IMR-90 (cell line): ENCODE results near the gene MICALL2. TPM values are rescaled to one million over a fixed set of nuclear protein-coding genes. Genes with fewer than 3 reads are reported as not detected.

Source experiments
- ATAC-seq: fragments of 200-7000 bp; cut with Tn5 transposase; 2 replicates; pipeline ENCODE4 v1.9.1; 2020; ENCODE audit warnings: low read depth, mild to moderate bottlenecking, moderate library complexity
- BruUV-seq: library from RNA; stranded (reverse); fragments of 400-500 nt; replicated peaks from 2 replicates; lab custom pipeline; 2021; lab: Mats Ljungman, UMichigan
- CTCF ChIA-PET: fragments of 300-600 bp; formaldehyde crosslinking; extraction: SDS; loops from one replicate; lab custom pipeline; 2021; ENCODE audit warnings: antibody characterized with exemption; lab: Yijun Ruan, JAX
- POLR2A ChIA-PET: fragments of 300-600 bp; sonication (Branson Sonifier 250); formaldehyde crosslinking; loops from one replicate; lab custom pipeline; 2022; ENCODE audit warnings: antibody characterized with exemption; ENCODE audit not compliant: unreplicated experiment; lab: Charles Lee
- DNase-seq: peaks from one replicate; pipeline ENCODE4 v3.0.0; 2013
- H2AFZ ChIP-seq: replicated peaks from 2 replicates; pipeline ENCODE3; 2013; ENCODE audit warnings: low read length, mild to moderate bottlenecking; ENCODE audit not compliant: poor library complexity
- H2AK5ac ChIP-seq: 2 replicates; pipeline ENCODE4 v1.6.1; 2013; ENCODE audit warnings: low read depth, low read length, inconsistent platforms
- H2AK9ac ChIP-seq: replicated peaks from 2 replicates; pipeline ENCODE3; 2013; ENCODE audit warnings: mild to moderate bottlenecking, low read depth, low read length, moderate library complexity; ENCODE audit not compliant: poor library complexity
- H2BK120ac ChIP-seq: 2 replicates; pipeline ENCODE4 v1.6.1; 2013; ENCODE audit warnings: low read depth, low read length, inconsistent platforms
- H2BK15ac ChIP-seq: 3 replicates; pipeline ENCODE4 v1.6.1; 2013; ENCODE audit warnings: low read depth, low read length, inconsistent platforms
- H2BK20ac ChIP-seq: 2 replicates; pipeline ENCODE4 v1.6.1; 2013; ENCODE audit warnings: low read depth, mild to moderate bottlenecking, inconsistent platforms, low read length, moderate library complexity
- H2BK5ac ChIP-seq: 2 replicates; pipeline ENCODE4 v1.6.1; 2013; ENCODE audit warnings: mild to moderate bottlenecking, low read depth, low read length, inconsistent platforms; ENCODE audit not compliant: poor library complexity, severe bottlenecking
- H3K14ac ChIP-seq: replicated peaks from 2 replicates; pipeline ENCODE4 v1.6.1; 2013; ENCODE audit warnings: low read depth, low read length, inconsistent platforms
- H3K18ac ChIP-seq: 2 replicates; pipeline ENCODE4 v1.6.1; 2013; ENCODE audit warnings: low read depth, low read length, control low read depth
- H3K23ac ChIP-seq: 2 replicates; pipeline ENCODE4 v1.6.1; 2013; ENCODE audit warnings: low read depth, low read length, inconsistent platforms
- H3K27ac ChIP-seq: 2 replicates; pipeline ENCODE4 v1.5.1; 2013; ENCODE audit warnings: mild to moderate bottlenecking, control low read depth, low read length; ENCODE audit not compliant: insufficient read depth
- H3K27me3 ChIP-seq: 2 replicates; pipeline ENCODE4 v1.6.1; 2013; ENCODE audit warnings: low read length; ENCODE audit not compliant: control insufficient read depth, insufficient read depth
- H3K36me3 ChIP-seq: 2 replicates; pipeline ENCODE4 v1.6.1; 2013; ENCODE audit warnings: low read length, mixed read lengths; ENCODE audit not compliant: control insufficient read depth, insufficient read depth
- H3K4ac ChIP-seq: 2 replicates; pipeline ENCODE4 v1.6.1; 2013; ENCODE audit warnings: low read depth, low read length, inconsistent platforms
- H3K4me1 ChIP-seq: 2 replicates; pipeline ENCODE4 v1.6.1; 2013; ENCODE audit warnings: low read length, mixed read lengths; ENCODE audit not compliant: control insufficient read depth, insufficient read depth
- H3K4me2 ChIP-seq: 2 replicates; pipeline ENCODE4 v1.6.1; 2013; ENCODE audit warnings: low read depth, mild to moderate bottlenecking, control low read depth, low read length, moderate library complexity
- H3K4me3 ChIP-seq: 2 replicates; pipeline ENCODE4 v1.5.1; 2013; ENCODE audit warnings: low read depth, mild to moderate bottlenecking, control low read depth, low read length, moderate library complexity; ENCODE audit not compliant: insufficient read depth
- H3K56ac ChIP-seq: 2 replicates; pipeline ENCODE4 v1.6.1; 2013; ENCODE audit warnings: low read length, inconsistent platforms; ENCODE audit not compliant: insufficient read depth; ENCODE audit errors: extremely low read depth
- H3K79me1 ChIP-seq, 2 experiments: 2 replicates each; pipeline ENCODE4 v1.6.1; 2013; ENCODE audit warnings: low read length in 2 of 2, inconsistent platforms in 1 of 2, low read depth in 1 of 2
- H3K9ac ChIP-seq: 2 replicates; pipeline ENCODE4 v1.6.1; 2013; ENCODE audit warnings: low read depth, low read length, control low read depth
- H3K9me1 ChIP-seq: 2 replicates; pipeline ENCODE4 v1.6.1; 2013; ENCODE audit warnings: low read length, inconsistent platforms; ENCODE audit not compliant: insufficient read depth
- H3K9me3 ChIP-seq: 2 replicates; pipeline ENCODE4 v1.6.1; 2013; ENCODE audit warnings: low read length; ENCODE audit not compliant: control insufficient read depth, insufficient read depth
- H4K20me1 ChIP-seq: 2 replicates; pipeline ENCODE4 v1.6.1; 2013; ENCODE audit warnings: low read length, inconsistent platforms; ENCODE audit not compliant: insufficient read depth
- H4K5ac ChIP-seq: 2 replicates; pipeline ENCODE4 v1.6.1; 2013; ENCODE audit warnings: mild to moderate bottlenecking, low read depth, low read length, control low read depth
- H4K8ac ChIP-seq, 2 experiments: 2 replicates each; pipeline ENCODE4 v1.6.1; 2013; ENCODE audit warnings: low read depth in 2 of 2, low read length in 2 of 2, control low read depth in 1 of 2, inconsistent platforms in 1 of 2
- H4K91ac ChIP-seq: 2 replicates; pipeline ENCODE4 v1.6.1; 2013; ENCODE audit warnings: low read depth, low read length, inconsistent platforms; ENCODE audit not compliant: insufficient read depth
- RFX5 ChIP-seq: IDR thresholded peaks from 2 replicates; pipeline ENCODE4 v1.8.0; 2012; ENCODE audit warnings: low read depth, mild to moderate bottlenecking, low read length, moderate library complexity
- WGBS, 2 experiments: methylation state at CpG; one replicate each; pipeline versions ENCODE4 v1.1.5 to v1.1.7; 2013; ENCODE audit warnings: missing lambda C conversion rate in 2 of 2; ENCODE audit not compliant: insufficient read length in 1 of 2; ENCODE audit errors: extremely low coverage in 2 of 2; 5-methylcytosine and 5-hydroxymethylcytosine counted together
- dilution Hi-C: fragments of 300-500 bp; cut with HindIII; formaldehyde crosslinking; loops from one replicate; pipeline ENCODE4 v1.14.3; 2018; ENCODE audit warnings: low sequenced_read_pairs; ENCODE audit not compliant: unreplicated experiment
- in situ Hi-C: fragments of 300-500 bp; cut with MboI; formaldehyde crosslinking; loops from 3 replicates; pipeline ENCODE4 v1.14.3; 2019; ENCODE audit warnings: low sequenced_read_pairs, inconsistent platforms, mixed read lengths
- intact Hi-C: fragments of 100-400 bp; cut with micrococcal nuclease; formaldehyde crosslinking; loops from 2 replicates; pipeline ENCODE4 v1.10.0; 2022
- polyA plus RNA-seq, 3 experiments: library from polyadenylated mRNA; depleted of rRNA; stranded (reverse); fragments of >200 nt; gene quantifications; 2 replicates each; pipeline ENCODE4 v1.2.3, GENCODE V29; 2012; ENCODE audit warnings: low replicate concordance in 1 of 3
- total RNA-seq: library from RNA; depleted of rRNA; stranded (reverse); fragments of >200 nt; gene quantifications from 2 replicates; pipeline ENCODE4 v1.2.3, GENCODE V29; 2012

Gene MICALL2
- total and polyA plus RNA-seq, 2 of the 4 experiments (the other 2 are of a cell fraction), result 6.6 to 34.1 TPM

- ChIA-PET POLR2A (no interaction called here), CTCF (no interaction called here)
- H2BK5ac ChIP-seq, result no peak overlapping the region
- no peak overlapping the region for H3K9ac ChIP-seq
- H2AK5ac ChIP-seq, result no peak overlapping the region
- H2BK20ac ChIP-seq, result no peak overlapping the region
- H3K27me3 ChIP-seq, result no peaks in the 10 kb centered on the region
- in situ Hi-C loops (no loop called here), dilution Hi-C loops (no loop called here), intact Hi-C loops (no loop called here)
- WGBS, 2 experiments, result 81% methylated on average over 9 of the region's 15 CpGs; no CpG with 5 or more reads in 1 of the 2 experiments
- no peaks in the 10 kb centered on the region for H3K4me1 ChIP-seq
- H3K23ac ChIP-seq, result no peak overlapping the region
- no peak overlapping the region for H4K91ac ChIP-seq
- no peak for TF ChIP-seq RFX5
- H2BK15ac ChIP-seq, result no peak overlapping the region
- no peak overlapping the region for H2BK120ac ChIP-seq
- H3K14ac ChIP-seq, result no peak overlapping the region
- H3K9me1 ChIP-seq, result peaks cover 7% of the 10 kb centered on the region
- no peak overlapping the region for H2AFZ ChIP-seq
- peaks cover 8% of the 10 kb centered on the region for H4K20me1 ChIP-seq
- BruUV-seq, result no TSS peak
- H3K4me2 ChIP-seq, result no peak overlapping the region
- no peak overlapping the region for H3K56ac ChIP-seq
- H3K27ac ChIP-seq, result no peak overlapping the region
- H3K9me3 ChIP-seq, result no peaks in the 10 kb centered on the region
- ATAC-seq, result no peak
- H3K18ac ChIP-seq, result no peak overlapping the region
- no peak overlapping the region for H4K8ac ChIP-seq
- no peak overlapping the region for H4K5ac ChIP-seq
- H3K4me3 ChIP-seq, result no peak overlapping the region
- H3K4ac ChIP-seq, result no peak overlapping the region
- no peak for DNase-seq
- peaks cover 0 to 3% of the 10 kb centered on the region in 2 experiments; a peak in 1 of 4 replicates for H3K79me1 ChIP-seq
- peaks cover 61% of the 10 kb centered on the region for H3K36me3 ChIP-seq
- no peak overlapping the region for H2AK9ac ChIP-seq
Measured at GRCh38 chr7:1438821-1439220, 20.4 kb downstream of the MICALL2 start.
